HEK293T (cell line): ENCODE data around the gene ELOB.

ENCODE experiments used
- BHLHE40 ChIP-seq: fragments of 450-650 bp; IDR thresholded peaks from 2 replicates; pipeline ENCODE4 v1.6.1; 2016; ENCODE audit warnings: mild to moderate bottlenecking, moderate library complexity, borderline replicate concordance
- CTBP1 ChIP-seq: fragments of 450-650 bp; IDR thresholded peaks from 2 replicates; pipeline ENCODE4 v1.6.1; 2016; ENCODE audit warnings: borderline replicate concordance
- ELF4 ChIP-seq: fragments of 450-650 bp; IDR thresholded peaks from 2 replicates; pipeline ENCODE4 v1.6.1; 2017; ENCODE audit warnings: antibody characterized with exemption
- FOXA1 ChIP-seq: fragments of 450-650 bp; IDR thresholded peaks from 2 replicates; pipeline ENCODE4 v1.6.1; 2016; ENCODE audit warnings: mild to moderate bottlenecking
- FOXK2 ChIP-seq: fragments of 450-650 bp; IDR thresholded peaks from 2 replicates; pipeline ENCODE4 v1.6.1; 2016; ENCODE audit warnings: mild to moderate bottlenecking
- FOXM1 ChIP-seq: fragments of 450-650 bp; IDR thresholded peaks from 2 replicates; pipeline ENCODE4 v1.6.1; 2017; ENCODE audit warnings: mild to moderate bottlenecking, borderline replicate concordance
- L3MBTL2 ChIP-seq: fragments of 450-650 bp; conservative IDR thresholded peaks from 2 replicates; pipeline ENCODE4 v1.6.1; 2016; ENCODE audit warnings: mild to moderate bottlenecking
- LEF1 ChIP-seq: fragments of 450-650 bp; IDR thresholded peaks from 2 replicates; pipeline ENCODE4 v1.6.1; 2017; ENCODE audit warnings: mild to moderate bottlenecking, borderline replicate concordance
- NFRKB ChIP-seq: fragments of 450-650 bp; IDR thresholded peaks from 2 replicates; pipeline ENCODE4 v1.6.1; 2016; ENCODE audit warnings: mild to moderate bottlenecking, moderate library complexity
- PKNOX1 ChIP-seq: fragments of 450-650 bp; IDR thresholded peaks from 2 replicates; pipeline ENCODE4 v1.6.1; 2016
- SP1 ChIP-seq: fragments of 450-650 bp; IDR thresholded peaks from 2 replicates; pipeline ENCODE4 v1.6.1; 2017
- SUZ12 ChIP-seq: fragments of 450-650 bp; IDR thresholded peaks from 2 replicates; pipeline ENCODE4 v1.6.1; 2016; ENCODE audit warnings: mild to moderate bottlenecking
- TARDBP ChIP-seq: fragments of 450-650 bp; IDR thresholded peaks from 2 replicates; pipeline ENCODE4 v1.6.1; 2016
- ZNF384 ChIP-seq: fragments of 450-650 bp; IDR thresholded peaks from 2 replicates; pipeline ENCODE4 v1.6.1; 2016

- TF ChIP-seq SP1: no peak
- TF ChIP-seq L3MBTL2: no peak
- no peak for TF ChIP-seq TARDBP
- no peak for TF ChIP-seq PKNOX1
- TF ChIP-seq ZNF384: no peak
- TF ChIP-seq FOXA1: no peak
- TF ChIP-seq FOXM1: no peak
- no peak for TF ChIP-seq LEF1
- TF ChIP-seq SUZ12: no peak
- no peak for TF ChIP-seq NFRKB
- TF ChIP-seq ELF4: no peak
- TF ChIP-seq CTBP1: no peak
- TF ChIP-seq FOXK2: no peak
- no peak for TF ChIP-seq BHLHE40
Observed at GRCh38 chr16:2770057-2770951, 6.8 kb downstream of the ELOB start.
